HEK293 (cell line): ENCODE data around the gene SDHAF4.

Experiments
- CTCF ChIA-PET: fragments of 350-600 bp; formaldehyde crosslinking; extraction: SDS; loops from one replicate; lab custom pipeline; 2021; ENCODE audit warnings: antibody characterized with exemption; lab: Yijun Ruan, JAX
- POLR2A ChIA-PET: fragments of 300-600 bp; formaldehyde crosslinking; extraction: SDS; loops from one replicate; lab custom pipeline; 2020; ENCODE audit warnings: antibody characterized with exemption, inconsistent platforms; lab: Yijun Ruan, JAX
- H3K27ac ChIP-seq: fragments of 200-500 bp; sonication (Bioruptor generic); 2 replicates; pipeline ENCODE4 v1.5.1; 2014; ENCODE audit warnings: low read depth, low read length, control low read depth, inconsistent platforms; ENCODE audit errors: extremely low read depth
- H3K36me3 ChIP-seq, 2 experiments: fragments of 200-500 bp in 1 of 2; sonication (Bioruptor generic) in 1 of 2; 1 replicate in 1 of 2; 2 replicates in 1 of 2; pipeline ENCODE4 v1.5.1; 2014 to 2017; ENCODE audit warnings: inconsistent platforms in 2 of 2, low read length in 2 of 2; ENCODE audit not compliant: control insufficient read depth in 2 of 2, insufficient read depth in 1 of 2
- H3K4me1 ChIP-seq: fragments of 200-500 bp; sonication (Bioruptor generic); 2 replicates; pipeline ENCODE4 v1.5.1; 2014; ENCODE audit warnings: mild to moderate bottlenecking, low read length, inconsistent platforms; ENCODE audit not compliant: control insufficient read depth, insufficient read depth
- H3K4me3 ChIP-seq: 2 replicates; pipeline ENCODE4 v1.5.1; 2011; ENCODE audit warnings: low read depth, mild to moderate bottlenecking, control low read depth, low read length, moderate library complexity
- H3K9me3 ChIP-seq: fragments of 200-500 bp; sonication (Bioruptor generic); 2 replicates; pipeline ENCODE4 v1.5.1; 2014; ENCODE audit warnings: low read depth, low read length, inconsistent platforms; ENCODE audit not compliant: control insufficient read depth, insufficient read depth
- ATF2 ChIP-seq: fragments of 450-650 bp; formaldehyde crosslinking; IDR thresholded peaks from 2 replicates; pipeline ENCODE4 v1.5.1; 2016; ENCODE audit warnings: missing biosample characterization, missing genetic modification characterization, low read depth
- KLF10 ChIP-seq: fragments of 450-650 bp; IDR thresholded peaks from 2 replicates; pipeline ENCODE4 v1.5.1; 2018; ENCODE audit warnings: missing biosample characterization, mild to moderate bottlenecking, missing genetic modification characterization
- RBAK ChIP-seq: fragments of 450-650 bp; formaldehyde crosslinking; IDR thresholded peaks from 2 replicates; pipeline ENCODE4 v1.5.1; 2016; ENCODE audit warnings: missing biosample characterization, missing genetic modification characterization
- REST ChIP-seq: fragments of 450-650 bp; formaldehyde crosslinking; IDR thresholded peaks from 2 replicates; pipeline ENCODE4 v1.5.1; 2016; ENCODE audit warnings: missing biosample characterization, missing genetic modification characterization
- SCRT1 ChIP-seq: fragments of 450-650 bp; formaldehyde crosslinking; IDR thresholded peaks from 2 replicates; pipeline ENCODE4 v1.5.1; 2016; ENCODE audit warnings: missing biosample characterization, missing genetic modification characterization, borderline replicate concordance
- SETDB1 ChIP-seq: IDR thresholded peaks from one replicate; pipeline ENCODE4 v1.6.1; 2017; ENCODE audit warnings: mild to moderate bottlenecking, low read length, moderate library complexity, mixed read lengths; ENCODE audit not compliant: insufficient read length
- YY1 ChIP-seq: fragments of 450-650 bp; formaldehyde crosslinking; IDR thresholded peaks from 2 replicates; pipeline ENCODE4 v1.5.1; 2018; ENCODE audit warnings: missing biosample characterization, missing genetic modification characterization
- ZBTB20 ChIP-seq: fragments of 450-650 bp; formaldehyde crosslinking; IDR thresholded peaks from 2 replicates; pipeline ENCODE4 v1.5.1; 2016; ENCODE audit warnings: missing biosample characterization, missing genetic modification characterization
- ZBTB7A ChIP-seq: fragments of 450-650 bp; formaldehyde crosslinking; IDR thresholded peaks from 2 replicates; pipeline ENCODE4 v1.5.1; 2016; ENCODE audit warnings: low read depth, missing biosample characterization, missing genetic modification characterization
- ZFP69B ChIP-seq: fragments of 450-650 bp; formaldehyde crosslinking; IDR thresholded peaks from 2 replicates; pipeline ENCODE4 v1.5.1; 2016; ENCODE audit warnings: missing biosample characterization, missing genetic modification characterization
- ZNF138 ChIP-seq: fragments of 450-650 bp; formaldehyde crosslinking; IDR thresholded peaks from 2 replicates; pipeline ENCODE4 v1.5.1; 2016; ENCODE audit warnings: missing biosample characterization, missing genetic modification characterization, borderline replicate concordance
- ZNF146 ChIP-seq: fragments of 450-650 bp; formaldehyde crosslinking; IDR thresholded peaks from 2 replicates; pipeline ENCODE4 v1.5.1; 2016; ENCODE audit warnings: missing biosample characterization, missing genetic modification characterization
- ZNF202 ChIP-seq: fragments of 450-650 bp; formaldehyde crosslinking; IDR thresholded peaks from 2 replicates; pipeline ENCODE4 v1.5.1; 2016; ENCODE audit warnings: missing biosample characterization, missing genetic modification characterization, borderline replicate concordance
- ZNF221 ChIP-seq: fragments of 450-650 bp; formaldehyde crosslinking; IDR thresholded peaks from 2 replicates; pipeline ENCODE4 v1.5.1; 2017; ENCODE audit warnings: missing biosample characterization, missing genetic modification characterization, borderline replicate concordance
- ZNF302 ChIP-seq: fragments of 450-650 bp; formaldehyde crosslinking; IDR thresholded peaks from 2 replicates; pipeline ENCODE4 v1.5.1; 2016; ENCODE audit warnings: missing biosample characterization, missing genetic modification characterization, low read depth
- ZNF354C ChIP-seq: fragments of 450-650 bp; formaldehyde crosslinking; IDR thresholded peaks from 2 replicates; pipeline ENCODE4 v1.5.1; 2016; ENCODE audit warnings: missing biosample characterization, missing genetic modification characterization, low read depth, borderline replicate concordance
- ZNF37A ChIP-seq: fragments of 450-650 bp; IDR thresholded peaks from 2 replicates; pipeline ENCODE4 v1.5.1; 2018; ENCODE audit warnings: missing biosample characterization, missing genetic modification characterization
- ZNF561 ChIP-seq: fragments of 450-650 bp; IDR thresholded peaks from 2 replicates; pipeline ENCODE4 v1.5.1; 2018; ENCODE audit warnings: missing biosample characterization, missing genetic modification characterization, borderline replicate concordance
- ZNF585B ChIP-seq: fragments of 450-650 bp; formaldehyde crosslinking; IDR thresholded peaks from 2 replicates; pipeline ENCODE4 v1.5.1; 2016; ENCODE audit warnings: missing biosample characterization, missing genetic modification characterization
- ZNF658 ChIP-seq: fragments of 450-650 bp; formaldehyde crosslinking; IDR thresholded peaks from 2 replicates; pipeline ENCODE4; 2016; ENCODE audit warnings: missing biosample characterization, missing genetic modification characterization
- ZNF664 ChIP-seq: fragments of 450-650 bp; formaldehyde crosslinking; IDR thresholded peaks from 2 replicates; pipeline ENCODE4 v1.5.1; 2016; ENCODE audit warnings: missing biosample characterization, missing genetic modification characterization
- ZNF777 ChIP-seq: fragments of 450-650 bp; formaldehyde crosslinking; IDR thresholded peaks from 2 replicates; pipeline ENCODE4 v1.5.1; 2017; ENCODE audit warnings: missing biosample characterization, missing genetic modification characterization, borderline replicate concordance
- TF ChIP-seq, protein P1 (sequence below): fragments of 450-650 bp; formaldehyde crosslinking; IDR thresholded peaks from 2 replicates; pipeline ENCODE4 v1.5.1; 2016; ENCODE audit warnings: missing biosample characterization, missing genetic modification characterization
- TF ChIP-seq, protein P2 (sequence below): fragments of 450-650 bp; formaldehyde crosslinking; IDR thresholded peaks from 2 replicates; pipeline ENCODE4; 2016; ENCODE audit warnings: missing biosample characterization, missing genetic modification characterization
- TF ChIP-seq, protein P3 (sequence below): fragments of 450-650 bp; formaldehyde crosslinking; IDR thresholded peaks from 2 replicates; pipeline ENCODE4 v1.5.1; 2017; ENCODE audit warnings: missing biosample characterization, mild to moderate bottlenecking, missing genetic modification characterization, moderate library complexity
- TF ChIP-seq, protein P4 (sequence below): fragments of 450-650 bp; formaldehyde crosslinking; IDR thresholded peaks from 2 replicates; pipeline ENCODE4 v1.5.1; 2016; ENCODE audit warnings: missing biosample characterization, missing genetic modification characterization

Gene SDHAF4

DNA sequence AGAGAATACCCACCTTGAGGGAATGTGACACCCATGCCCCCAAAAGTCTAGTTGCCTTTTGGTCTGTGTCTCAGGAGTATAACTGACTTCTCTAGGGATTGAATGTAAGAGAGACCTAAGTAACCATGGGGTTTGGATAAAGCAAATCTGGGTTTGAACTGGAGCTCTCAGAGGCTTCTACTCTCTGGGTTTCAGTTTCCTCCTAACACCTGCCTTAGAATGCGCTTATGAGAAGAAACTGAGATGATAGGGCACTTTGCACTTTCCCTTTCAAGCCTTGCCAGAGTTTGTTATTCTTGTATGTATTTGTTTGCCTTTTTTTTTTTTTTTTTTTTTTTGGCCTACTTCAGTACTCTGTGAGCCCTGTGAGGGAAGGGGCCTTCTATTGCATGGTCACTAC lies 19.4 kb downstream of the SDHAF4 start:
- POLR2A ChIA-PET: no interaction called here
- peaks cover 17 to 46% of the 10 kb centered on the region in 2 experiments; a peak in 2 of 3 replicates for H3K36me3 ChIP-seq
- H3K4me3 ChIP-seq: no peak overlapping the region
- no peaks in the 10 kb centered on the region for H3K9me3 ChIP-seq
- H3K27ac ChIP-seq: no peak overlapping the region
- TF ChIP-seq REST (tag by site-specific recombination) (no peak), KLF10 (tag by site-specific recombination) (no peak), ZNF37A (tag by site-specific recombination) (no peak), ZNF585B (tag by site-specific recombination) (no peak), RBAK (tag by site-specific recombination) (no peak), ZNF221 (no peak), ZNF777 (tag by site-specific recombination) (no peak), ZBTB20 (tag by site-specific recombination) (no peak), ZFP69B (no peak), YY1 (tag by site-specific recombination) (no peak), SCRT1 (tag by site-specific recombination) (no peak), SETDB1 (no peak), ZNF138 (tag by site-specific recombination) (no peak), ZNF354C (tag by site-specific recombination) (no peak), ZBTB7A (tag by site-specific recombination) (no peak), ZNF202 (tag by site-specific recombination) (no peak), ZNF658 (tag by site-specific recombination) (no peak)
- TF ChIP-seq, protein P1, sequence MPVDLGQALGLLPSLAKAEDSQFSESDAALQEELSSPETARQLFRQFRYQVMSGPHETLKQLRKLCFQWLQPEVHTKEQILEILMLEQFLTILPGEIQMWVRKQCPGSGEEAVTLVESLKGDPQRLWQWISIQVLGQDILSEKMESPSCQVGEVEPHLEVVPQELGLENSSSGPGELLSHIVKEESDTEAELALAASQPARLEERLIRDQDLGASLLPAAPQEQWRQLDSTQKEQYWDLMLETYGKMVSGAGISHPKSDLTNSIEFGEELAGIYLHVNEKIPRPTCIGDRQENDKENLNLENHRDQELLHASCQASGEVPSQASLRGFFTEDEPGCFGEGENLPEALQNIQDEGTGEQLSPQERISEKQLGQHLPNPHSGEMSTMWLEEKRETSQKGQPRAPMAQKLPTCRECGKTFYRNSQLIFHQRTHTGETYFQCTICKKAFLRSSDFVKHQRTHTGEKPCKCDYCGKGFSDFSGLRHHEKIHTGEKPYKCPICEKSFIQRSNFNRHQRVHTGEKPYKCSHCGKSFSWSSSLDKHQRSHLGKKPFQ (tag by site-specific recombination): no peak
- TF ChIP-seq, protein P2, sequence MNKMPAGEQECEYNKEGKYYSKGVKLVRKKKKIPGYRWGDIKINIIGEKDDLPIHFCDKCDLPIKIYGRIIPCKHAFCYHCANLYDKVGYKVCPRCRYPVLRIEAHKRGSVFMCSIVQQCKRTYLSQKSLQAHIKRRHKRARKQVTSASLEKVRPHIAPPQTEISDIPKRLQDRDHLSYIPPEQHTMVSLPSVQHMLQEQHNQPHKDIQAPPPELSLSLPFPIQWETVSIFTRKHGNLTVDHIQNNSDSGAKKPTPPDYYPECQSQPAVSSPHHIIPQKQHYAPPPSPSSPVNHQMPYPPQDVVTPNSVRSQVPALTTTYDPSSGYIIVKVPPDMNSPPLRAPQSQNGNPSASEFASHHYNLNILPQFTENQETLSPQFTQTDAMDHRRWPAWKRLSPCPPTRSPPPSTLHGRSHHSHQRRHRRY (tag by site-specific recombination): no peak
- CTCF ChIA-PET: interaction anchor here (0.7 to 1.0 kb wide), 3 partner anchors 9 to 64 kb away, joined by 3 read pairs; no protein-coding TSS in a partner anchor
- no peaks in the 10 kb centered on the region for H3K4me1 ChIP-seq

- CTCF ChIA-PET: interaction anchor here (1.1 kb wide), 1 partner anchor 9 kb away, joined by 4 read pairs; no protein-coding TSS in a partner anchor
- Histone ChIP-seq H3K36me3 (peaks cover 0 to 15% of the 10 kb centered on the region in 2 experiments; a peak in 2 of 3 replicates), H3K9me3 (no peaks in the 10 kb centered on the region), H3K27ac (no peak overlapping the region), H3K4me3 (no peak overlapping the region), H3K4me1 (no peaks in the 10 kb centered on the region)
- POLR2A ChIA-PET: no interaction called here
- TF ChIP-seq ZNF146 (tag by site-specific recombination): no peak
- no peak for TF ChIP-seq ZNF561
- no peak for TF ChIP-seq ZNF302 (tag by site-specific recombination)
- TF ChIP-seq, protein P3, sequence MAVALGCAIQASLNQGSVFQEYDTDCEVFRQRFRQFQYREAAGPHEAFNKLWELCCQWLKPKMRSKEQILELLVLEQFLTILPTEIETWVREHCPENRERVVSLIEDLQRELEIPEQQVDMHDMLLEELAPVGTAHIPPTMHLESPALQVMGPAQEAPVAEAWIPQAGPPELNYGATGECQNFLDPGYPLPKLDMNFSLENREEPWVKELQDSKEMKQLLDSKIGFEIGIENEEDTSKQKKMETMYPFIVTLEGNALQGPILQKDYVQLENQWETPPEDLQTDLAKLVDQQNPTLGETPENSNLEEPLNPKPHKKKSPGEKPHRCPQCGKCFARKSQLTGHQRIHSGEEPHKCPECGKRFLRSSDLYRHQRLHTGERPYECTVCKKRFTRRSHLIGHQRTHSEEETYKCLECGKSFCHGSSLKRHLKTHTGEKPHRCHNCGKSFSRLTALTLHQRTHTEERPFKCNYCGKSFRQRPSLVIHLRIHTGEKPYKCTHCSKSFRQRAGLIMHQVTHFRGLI (tag by site-specific recombination): no peak
- TF ChIP-seq, protein P4, sequence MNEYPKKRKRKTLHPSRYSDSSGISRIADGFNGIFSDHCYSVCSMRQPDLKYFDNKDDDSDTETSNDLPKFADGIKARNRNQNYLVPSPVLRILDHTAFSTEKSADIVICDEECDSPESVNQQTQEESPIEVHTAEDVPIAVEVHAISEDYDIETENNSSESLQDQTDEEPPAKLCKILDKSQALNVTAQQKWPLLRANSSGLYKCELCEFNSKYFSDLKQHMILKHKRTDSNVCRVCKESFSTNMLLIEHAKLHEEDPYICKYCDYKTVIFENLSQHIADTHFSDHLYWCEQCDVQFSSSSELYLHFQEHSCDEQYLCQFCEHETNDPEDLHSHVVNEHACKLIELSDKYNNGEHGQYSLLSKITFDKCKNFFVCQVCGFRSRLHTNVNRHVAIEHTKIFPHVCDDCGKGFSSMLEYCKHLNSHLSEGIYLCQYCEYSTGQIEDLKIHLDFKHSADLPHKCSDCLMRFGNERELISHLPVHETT: no peak
- TF ChIP-seq ATF2 (tag by site-specific recombination): no peak
- TF ChIP-seq ZNF664 (tag by site-specific recombination): no peak
Observed at GRCh38 chr6:70590400-70590799, 23.7 kb downstream of the SDHAF4 start.
